Inferior parietal cortex (tissue), 1 donor: ENCODE data around the gene POLN.
"Not testable (repeated sequence)": the region's sequence is repeated elsewhere in the genome, so short reads cannot be mapped to it uniquely, and the experiment has no call there.

Experiments
- DNase-seq: peaks from one replicate; pipeline ENCODE4 v3.0.0-alpha.2; 2016; ENCODE audit errors: extremely low spot score

The POLN gene

DNA sequence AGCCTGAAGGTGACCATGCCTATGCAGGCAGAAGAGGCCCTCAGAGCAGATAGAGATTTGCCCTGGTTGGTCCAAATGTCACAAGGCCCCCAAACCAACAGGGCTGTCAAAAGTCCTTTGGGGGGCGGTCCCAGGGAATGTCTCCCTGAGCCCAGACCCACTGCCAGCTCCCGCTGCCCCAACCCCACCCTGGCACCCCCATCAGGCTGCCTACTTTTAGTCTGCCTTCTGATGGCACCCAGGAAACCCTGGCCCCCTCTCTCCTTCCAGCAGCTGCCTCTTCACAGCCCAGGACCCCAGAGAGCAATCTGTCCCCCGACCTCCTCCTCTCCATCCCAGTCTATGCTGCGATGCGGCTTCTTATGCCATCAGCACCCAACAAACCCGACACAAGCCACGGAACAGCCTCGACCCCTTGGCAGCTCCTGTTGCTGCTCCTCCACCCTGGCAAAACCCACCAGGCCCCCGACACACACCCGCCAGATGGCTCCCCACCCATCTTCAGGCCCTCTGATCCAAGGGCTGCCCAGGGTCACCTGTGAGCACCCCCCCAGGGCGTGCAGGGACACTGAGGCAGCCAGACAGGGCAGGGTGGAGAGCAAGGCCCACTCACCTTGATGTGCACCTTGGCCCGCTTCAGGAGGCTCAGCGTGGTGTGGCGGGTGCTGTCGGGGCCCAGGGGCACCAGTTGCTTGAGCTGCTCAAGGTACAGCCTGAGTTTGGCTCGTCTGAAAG, 10.0 kb upstream of the POLN start:
- DNase-seq = no peak

DNA sequence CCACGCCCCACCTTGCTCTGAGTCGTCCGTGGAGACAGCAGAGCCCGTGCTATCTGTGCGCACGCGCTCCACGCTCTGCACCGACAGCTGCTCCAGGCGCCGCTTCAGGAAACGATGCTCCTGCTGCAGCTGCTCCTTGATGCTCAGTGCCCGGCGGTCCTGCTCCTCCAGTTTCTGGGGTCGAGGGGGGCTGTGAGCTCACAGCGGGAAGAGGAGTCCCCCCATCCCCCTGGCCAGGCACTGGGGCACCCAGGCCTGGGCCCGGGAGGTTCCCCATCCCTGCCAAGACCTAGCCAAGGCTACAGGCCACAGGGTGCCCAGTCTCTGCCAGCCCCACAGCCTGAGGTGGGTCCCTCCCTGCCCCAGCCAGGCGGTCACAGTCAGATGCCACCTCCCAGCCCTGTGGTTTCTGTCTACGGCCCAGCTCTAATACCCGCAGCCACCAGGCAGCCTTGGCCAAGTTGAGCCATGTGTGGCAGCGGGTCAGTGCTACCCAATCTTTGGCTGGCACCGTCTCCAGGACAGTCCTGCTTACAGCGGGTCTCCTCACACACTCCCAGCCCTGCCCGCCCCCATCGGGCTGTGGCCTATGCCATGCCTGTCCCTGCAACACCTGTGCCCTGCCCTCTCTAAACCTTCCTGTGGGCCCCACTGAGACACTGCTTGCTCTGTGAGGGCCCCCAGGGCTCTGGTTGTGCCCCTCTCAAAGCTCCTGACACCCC, 9.3 kb upstream of the POLN start:
- no peak for DNase-seq

DNA sequence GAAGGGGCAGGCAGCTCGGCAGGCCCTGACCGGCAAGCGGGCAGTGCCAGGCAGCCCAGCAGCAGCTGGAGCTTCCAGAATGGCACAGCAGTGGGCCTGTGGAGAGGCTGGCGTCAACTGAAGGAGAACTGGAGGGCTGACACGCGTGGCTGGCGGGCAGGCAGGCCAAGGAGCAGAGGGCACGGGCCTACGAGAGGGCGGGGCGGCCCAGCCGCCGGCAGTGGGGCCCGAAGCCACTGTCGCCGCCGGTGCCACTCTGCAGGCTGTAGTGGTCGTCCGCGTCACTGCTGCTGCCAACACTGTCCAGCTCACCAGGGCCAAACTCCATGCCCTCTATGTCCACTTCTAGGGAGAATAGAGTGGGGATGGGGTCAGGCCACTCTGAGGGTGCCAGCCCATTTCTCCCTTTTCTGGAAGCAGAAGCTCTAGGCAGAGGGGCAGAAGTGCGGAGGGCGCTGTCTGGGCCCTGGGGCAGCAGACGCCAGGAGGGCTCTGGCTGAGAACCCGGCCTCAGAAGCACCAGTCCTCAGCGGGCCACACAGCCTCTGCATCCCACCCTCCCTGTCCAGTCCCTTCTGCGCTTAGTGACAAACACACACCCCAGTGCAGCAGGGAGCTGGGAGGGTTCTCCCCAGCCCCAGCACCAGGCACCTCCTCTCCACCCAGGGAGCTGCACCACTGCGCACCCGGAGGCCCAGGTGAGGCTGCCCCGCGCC, 8.6 kb upstream of the POLN start:
- no peak for DNase-seq

DNA sequence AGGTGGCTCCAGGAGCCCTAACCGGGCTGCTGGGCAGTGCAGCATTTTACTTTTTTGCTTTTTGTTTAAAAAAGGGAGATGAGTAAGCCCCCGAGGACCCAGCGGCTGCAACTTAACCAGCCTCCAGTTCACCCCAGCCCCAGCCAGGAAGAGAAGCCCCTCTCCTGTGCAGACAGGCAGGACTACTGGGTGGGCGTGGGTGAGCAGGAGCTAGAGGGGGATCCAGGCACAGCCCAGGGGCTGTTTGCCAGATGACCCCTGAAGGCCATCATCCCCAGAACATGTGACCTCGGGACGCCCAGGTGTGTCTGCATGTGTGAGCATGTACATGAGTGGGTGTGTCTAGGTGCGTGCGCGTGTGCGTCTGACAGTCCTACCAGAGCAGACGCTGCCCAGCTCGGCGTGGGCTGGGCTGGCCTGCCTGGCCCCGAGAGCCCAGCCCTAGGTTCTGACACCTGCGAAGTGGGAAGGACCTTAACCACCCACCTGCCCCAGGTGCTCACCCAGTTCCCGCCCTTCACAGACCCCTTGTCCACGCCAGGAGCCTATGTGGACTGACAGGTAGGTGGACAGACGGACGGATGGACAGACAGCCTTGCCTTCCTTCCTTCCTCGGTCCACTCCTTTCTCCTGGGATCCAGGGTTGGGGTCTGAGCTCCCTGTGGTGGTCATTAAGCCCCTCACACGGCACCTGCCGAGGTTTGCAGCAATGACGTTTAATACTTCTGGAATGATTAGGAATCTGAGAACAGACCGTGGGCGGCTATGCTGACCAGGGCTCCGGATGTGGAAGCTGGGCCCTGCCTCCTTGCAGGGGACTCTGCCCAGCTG, 7.8 kb upstream of the POLN start:
- no peak for DNase-seq

DNA sequence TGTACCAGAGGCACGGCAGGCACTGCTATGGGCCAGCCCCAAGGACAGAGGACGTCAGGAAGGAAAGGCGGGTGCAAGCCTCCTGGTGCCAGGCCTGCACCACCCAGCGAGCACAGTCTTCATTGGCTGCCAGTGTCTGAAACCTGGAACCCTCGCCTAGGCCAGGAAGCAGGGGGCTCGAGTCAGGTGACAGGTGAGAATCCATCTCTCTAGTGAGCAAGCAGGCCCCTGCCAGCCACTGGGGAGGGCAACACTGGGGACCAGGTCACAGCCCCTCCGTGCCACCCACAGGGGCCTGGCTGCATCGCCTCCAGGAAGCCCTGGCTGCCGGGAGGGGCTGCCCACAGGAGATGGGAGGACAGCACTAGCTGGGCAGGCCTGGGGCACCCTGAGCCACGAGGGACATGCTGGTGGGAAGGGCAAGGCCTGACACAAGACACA, 6.9 kb upstream of the POLN start:
- DNase-seq = no peak

DNA sequence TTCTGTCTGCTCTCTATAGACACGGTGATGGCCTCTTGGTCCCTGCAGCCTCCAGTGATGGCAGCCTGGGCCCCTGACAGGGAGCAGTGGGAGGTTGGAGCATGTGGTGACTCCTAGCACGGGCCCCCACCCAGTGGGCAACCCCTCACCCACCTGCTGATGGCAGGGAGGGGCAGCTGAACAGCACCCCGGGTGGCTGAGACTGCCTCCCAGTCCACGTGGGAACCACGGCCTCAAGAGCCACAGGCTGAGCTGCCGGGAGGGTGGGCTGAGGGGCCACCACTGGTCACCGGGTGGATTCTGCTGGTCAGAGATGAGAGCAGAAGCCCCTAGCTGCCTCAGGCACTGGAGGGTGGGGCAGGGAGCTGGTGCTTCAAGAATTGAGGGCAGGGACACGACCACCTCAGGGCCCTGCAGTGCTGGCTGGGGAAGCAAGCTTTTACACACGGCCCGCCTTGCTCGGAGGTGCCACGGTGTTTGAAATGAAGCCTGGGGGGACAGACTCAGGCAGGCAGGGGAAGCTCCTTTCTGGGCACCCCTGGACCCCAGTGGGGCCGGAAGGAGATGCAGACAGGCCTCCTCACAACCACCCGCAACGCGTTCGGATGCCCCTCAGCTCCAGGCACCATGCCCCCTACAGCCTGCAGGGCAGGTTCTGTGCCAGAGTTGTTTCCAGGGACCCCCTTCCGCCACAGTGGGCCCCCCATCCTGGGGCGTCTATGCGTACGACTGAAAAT, 6.3 kb upstream of the POLN start:
- DNase-seq = no peak

DNA sequence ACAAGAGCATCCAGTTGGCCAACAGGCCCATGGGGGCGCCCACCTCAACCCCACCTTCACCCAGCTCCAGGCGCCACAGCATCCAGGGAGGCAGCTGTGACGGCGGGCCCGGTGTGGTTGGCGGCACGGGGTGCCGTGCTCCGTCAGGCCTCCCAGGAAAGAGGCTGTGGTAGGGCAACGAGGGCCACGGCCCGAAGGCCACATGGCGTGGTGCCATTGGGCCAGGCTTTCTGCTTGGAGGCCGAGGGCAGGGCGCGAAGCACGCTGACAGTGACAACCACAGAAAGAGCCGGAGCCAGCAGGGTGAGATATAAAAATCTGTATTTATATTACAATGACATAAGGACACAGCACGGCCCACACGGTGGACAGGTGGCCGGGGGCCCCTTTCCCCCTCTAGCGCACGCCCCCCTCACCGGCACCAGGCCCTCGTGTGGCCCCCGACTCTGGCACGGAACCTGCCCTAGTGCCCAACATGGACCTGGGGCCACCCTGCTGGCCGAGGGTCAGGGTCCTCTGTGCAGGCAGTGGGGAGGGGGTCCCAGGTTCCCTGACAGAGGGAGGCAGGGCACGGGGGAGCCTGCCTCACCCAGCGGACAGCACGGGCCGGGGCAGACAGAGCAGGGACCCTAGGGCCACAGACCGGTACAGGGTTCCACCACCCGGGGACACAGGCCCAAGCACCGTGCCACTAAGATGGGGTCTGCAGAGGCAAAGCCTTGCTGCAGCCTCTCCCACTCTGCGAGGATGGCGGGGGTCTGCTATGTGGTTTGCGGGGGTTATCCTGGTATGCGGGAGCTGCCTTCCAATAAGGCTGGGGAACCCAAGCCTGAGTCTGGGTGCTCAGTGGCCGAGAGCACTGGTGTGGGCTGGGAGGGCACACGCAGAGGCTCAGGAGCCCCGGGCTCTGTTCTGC, 5.5 kb upstream of the POLN start:
- no peak for DNase-seq

DNA sequence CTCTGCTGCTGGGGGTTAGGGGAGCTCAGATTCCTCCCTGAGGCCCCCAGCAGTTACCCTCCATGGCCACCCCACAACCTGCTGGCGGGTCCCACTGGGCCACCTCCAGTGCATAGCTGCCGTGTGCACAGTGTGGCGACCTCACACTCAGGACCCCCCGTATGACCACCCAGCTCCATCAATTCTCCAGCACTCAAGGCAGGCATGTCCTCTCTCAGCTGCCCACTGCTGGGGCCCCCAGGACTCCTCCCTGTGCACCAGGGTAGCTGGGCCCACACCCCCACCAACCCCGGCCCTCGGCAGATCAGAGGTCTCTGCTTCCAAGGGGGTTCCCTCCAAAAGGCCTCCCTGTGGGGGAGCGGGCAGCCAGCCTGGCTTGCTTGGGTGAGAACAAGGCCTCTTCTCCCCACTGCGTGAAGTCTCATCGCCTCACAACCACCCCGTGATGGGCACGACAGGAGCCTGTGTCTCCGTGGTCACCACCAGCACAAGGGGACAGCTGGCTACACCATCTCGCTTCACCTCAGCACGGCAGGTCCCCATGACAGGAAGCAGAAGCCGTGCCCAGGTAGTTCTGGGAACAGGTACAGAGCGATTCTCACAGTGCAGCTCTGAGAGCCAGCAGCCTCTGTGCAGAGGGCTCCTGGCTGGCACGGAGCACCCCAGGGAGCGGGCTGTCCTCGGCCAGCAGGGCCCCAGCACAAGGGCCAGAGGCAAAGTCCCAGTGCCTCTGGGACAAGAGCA, 4.6 kb upstream of the POLN start:
- DNase-seq = no peak

DNA sequence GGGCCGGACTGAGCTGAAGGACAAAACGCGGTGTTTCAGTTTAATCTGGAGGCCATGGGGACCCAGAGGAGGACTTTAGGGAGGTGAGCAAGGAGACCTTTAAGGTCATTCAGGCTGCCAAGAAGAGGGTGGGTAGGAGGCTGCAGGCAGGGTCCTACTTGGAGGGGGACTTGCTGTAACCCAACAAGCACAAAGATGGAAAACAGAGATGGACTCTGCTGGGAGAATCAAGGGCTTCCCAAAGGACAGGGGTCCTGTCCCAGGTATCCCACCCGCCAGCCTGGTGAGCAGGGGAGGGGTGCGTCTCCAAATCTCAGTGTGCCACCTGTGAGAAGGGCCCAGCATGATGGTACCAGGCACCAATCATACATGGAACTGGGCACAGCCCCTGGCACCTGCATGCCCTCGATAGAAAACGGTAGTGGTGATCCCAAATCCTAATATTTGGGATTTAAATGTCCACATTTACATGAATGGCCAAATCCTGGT, 3.9 kb upstream of the POLN start:
- no peak for DNase-seq

DNA sequence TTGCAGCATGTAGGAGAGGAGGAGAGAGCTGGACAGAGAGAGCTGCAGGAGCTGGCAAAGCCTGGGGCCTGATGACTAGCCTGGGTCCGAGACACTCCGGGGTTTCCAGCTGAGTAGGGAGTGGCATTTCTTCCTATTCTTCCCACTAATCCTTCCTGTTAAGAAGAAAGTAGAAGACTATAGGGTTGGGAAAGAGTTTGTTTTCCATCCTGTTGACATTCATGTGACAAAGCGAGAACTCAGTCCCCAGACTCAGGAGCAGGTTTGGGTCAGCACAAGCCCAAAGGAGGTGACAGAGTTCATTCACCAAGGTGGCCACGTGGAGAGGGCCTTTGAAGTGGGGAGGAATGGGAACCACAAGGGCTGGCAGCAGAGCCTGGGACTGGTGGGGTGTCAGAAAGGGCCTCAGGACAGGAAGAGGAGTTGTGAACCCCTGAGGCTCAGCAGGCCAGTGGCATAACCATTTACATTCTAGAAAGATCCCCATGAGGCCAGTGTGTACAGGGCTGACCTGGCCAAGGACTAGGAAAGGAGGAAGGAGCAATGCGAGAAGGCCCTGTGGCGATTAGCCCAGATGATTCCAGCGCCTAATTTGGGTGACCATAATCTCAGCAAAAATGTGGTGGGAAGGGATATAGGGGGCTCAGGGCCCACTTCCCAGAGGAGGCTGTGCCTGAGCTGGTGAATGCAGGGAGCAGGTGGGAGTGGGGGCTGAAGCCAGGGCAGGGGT, 3.3 kb upstream of the POLN start:
- DNase-seq = no peak

DNA sequence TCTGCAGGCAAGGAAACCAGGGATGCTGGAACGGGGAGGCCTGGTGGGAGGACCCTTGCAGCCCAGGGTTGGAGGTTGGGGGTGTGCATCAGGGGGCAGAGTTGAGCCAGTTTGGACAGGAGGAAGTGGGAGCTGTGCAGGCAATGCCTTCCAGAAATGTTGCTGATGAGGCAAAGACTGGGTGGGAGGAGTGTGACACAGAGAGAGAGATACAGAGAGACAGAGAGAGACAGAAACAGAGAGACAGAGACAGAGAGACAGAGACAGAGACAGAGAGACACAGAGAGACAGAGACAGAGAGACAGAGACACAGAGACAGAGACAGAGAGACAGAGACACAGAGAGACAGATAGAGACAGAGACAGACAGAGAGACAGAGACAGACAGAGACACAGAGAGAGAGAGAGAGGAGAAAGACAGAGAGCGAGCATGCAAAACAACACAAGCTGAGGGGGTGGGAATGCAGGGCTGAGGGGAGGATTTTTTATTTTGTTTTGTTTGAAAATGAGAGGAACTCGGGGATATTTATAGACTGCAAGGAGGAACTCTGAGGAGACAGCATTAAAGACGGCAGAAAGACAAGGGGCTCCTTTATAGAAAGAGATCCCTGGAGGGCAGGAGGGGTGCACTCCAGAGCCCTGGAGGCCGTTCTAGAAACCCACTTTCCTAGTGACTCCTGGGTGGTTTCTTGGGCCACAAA, 1.9 kb upstream of the POLN start:
- no peak for DNase-seq

DNA sequence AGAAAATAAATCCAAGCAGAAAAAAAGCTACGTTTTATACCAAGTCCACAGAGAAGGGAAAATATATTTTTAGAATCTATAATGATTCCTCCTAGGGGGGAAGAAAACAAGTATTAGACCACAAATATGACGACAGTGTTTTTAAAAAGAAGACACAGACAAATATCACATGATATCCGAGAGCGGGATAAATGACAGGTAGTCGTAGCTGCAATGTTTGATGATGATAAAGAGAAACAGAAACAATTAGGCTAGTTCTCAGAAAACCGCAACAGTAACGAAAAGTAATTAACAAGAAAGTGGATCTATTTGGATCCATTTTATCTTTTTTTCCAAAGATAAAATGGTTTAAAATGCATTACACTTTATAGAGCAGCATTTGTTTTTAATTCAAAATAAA, 918 bp downstream of the POLN start:
- DNase-seq = no peak

DNA sequence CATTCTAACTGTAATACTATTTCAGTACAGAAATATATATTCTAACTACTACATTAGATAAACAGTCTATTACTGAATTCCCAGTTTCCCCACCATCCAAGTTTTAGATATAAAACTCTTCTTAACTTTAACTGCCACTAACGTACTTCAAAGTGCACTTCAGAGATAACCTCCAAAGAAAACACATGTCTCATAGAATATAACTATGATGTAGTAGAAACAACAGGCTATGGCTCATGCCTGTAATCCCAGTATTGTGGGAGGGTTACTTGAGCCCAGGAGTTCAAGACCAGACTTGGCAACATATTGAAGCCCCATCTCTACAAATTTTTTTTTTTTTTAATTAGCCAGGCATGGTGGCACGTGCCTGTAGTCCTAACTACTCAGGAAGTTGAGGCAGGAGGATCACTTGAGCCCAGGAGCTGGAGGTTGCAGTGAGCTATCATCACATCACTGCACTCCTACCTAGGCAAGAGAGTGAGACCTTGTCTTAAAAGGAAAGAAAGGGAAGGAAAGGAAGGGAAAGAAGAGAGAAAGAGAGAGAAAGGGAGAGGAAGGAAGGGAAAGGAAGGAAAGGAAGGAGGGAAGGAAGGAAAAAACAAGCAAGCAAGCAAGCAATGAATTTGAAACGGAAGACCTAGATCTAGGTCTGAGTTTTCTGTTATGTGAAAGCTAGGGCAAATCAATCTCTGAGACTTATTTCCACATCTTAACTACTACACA, 4.8 kb downstream of the POLN start:
- DNase-seq = no peak

DNA sequence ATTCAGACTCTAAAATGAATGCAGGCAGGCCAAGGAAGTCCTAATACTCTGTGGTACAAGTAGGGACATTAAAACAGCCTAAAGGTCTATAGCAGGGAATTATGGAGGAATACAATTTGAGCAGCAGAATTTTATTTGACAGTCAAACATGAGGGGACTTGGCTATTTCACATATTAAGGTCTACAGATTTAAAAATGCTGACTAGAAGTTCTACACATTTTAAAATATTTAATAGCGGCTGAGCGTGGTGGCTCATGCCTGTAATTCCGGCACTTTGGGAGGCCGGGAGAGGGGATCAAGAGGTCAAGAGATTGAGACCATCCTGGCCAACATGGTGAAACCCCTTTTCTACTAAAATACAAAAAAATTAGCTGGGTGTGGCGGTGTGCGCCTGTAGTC, 10.8 kb downstream of the POLN start:
- no peak for DNase-seq

DNA sequence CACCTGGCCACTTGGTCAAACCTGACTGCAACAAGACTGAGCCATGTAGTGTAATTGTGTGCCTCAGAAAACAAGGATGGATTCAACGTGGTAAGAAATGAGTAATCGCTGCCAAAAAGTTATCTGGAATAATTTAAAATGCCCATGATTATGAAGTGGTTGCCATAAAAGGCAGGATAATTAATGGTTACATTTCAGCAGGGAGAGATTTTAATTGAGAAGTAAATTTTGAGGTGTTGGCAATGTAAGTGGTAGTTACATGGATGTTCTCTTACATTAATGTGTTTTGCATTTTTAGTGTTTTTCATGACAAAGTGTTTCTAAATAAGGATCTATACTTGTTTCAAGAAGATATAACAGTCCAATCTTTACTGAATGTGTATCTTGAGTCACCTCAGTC, 15.7 kb downstream of the POLN start:
- no peak for DNase-seq

DNA sequence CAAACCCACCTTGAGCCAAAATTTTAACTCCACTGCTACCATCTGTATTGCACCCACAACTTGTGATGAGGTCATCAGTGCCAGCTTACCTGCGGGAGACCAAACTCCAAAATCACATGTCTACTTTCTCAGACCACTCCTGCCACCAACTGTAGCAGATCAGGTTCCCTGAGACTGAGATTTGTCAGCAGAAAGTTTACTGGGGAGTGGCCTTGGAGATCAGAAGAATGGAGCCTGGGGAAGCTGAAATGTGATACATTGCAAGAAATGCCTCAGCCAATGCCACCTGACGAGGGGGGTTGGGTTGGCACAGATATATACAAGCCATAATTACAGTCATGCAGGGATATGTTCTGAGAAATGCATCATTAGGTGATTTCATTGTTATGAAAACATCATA, 19.1 kb downstream of the POLN start:
- no peak for DNase-seq

DNA sequence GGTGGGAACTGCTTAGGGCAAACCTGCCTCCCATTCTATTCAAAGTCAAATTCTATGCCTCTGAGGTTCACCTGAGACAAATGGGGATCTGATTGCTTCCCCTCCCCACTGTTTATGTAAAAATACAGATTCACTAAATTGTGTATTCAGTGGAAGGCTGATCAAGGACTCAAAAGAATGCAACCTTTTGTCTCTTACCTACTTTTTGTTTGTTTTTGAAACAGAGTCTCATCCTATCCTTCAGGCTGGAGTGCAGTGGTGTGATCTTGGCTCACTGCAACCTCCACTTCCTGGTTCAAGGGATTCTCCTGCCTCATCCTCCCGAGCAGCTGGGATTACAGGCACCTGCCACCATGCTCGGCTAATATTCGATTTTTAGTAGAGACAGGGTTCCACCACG, 20.5 kb downstream of the POLN start:
- not testable (repeated sequence) for DNase-seq
